WI38 (cell line): ENCODE measurements around the gene FAM98A.

Source experiments
- H3K4me3 ChIP-seq: 2 replicates; pipeline ENCODE4 v1.5.1; 2011; ENCODE audit warnings: low read depth, mild to moderate bottlenecking, control low read depth, low read length
- CTCF ChIP-seq: IDR thresholded peaks from 2 replicates; pipeline ENCODE4 v1.5.1; 2012; ENCODE audit warnings: low read depth, mild to moderate bottlenecking, control low read depth, low read length

Gene FAM98A

GRCh38 chr2:33598561-33599174 is 431 bp downstream of the FAM98A start:
- peak overlapping the region; percentile 83 for H3K4me3 ChIP-seq
- no peak for TF ChIP-seq CTCF

GRCh38 chr2:33597026-33597425 is 2.1 kb downstream of the FAM98A start:
- no peak for TF ChIP-seq CTCF
- H3K4me3 ChIP-seq = no peak overlapping the region; the same call in 1 of the 2 replicates

- no peak for TF ChIP-seq CTCF
- H3K4me3 ChIP-seq = no peak overlapping the region
These were observed 3.7 kb downstream of the FAM98A start for GRCh38 chr2:33595385-33595784.

GRCh38 chr2:33589444-33589843 is 9.7 kb downstream of the FAM98A start:
- H3K4me3 ChIP-seq = no peak overlapping the region
- no peak for TF ChIP-seq CTCF

- H3K4me3 ChIP-seq = no peak overlapping the region
- no peak for TF ChIP-seq CTCF
These were observed 10.9 kb downstream of the FAM98A start for GRCh38 chr2:33588232-33588631.

GRCh38 chr2:33586766-33587165 is 12.3 kb downstream of the FAM98A start:
- H3K4me3 ChIP-seq = no peak overlapping the region
- no peak for TF ChIP-seq CTCF

- H3K4me3 ChIP-seq = no peak overlapping the region
- peak; percentile 72 for TF ChIP-seq CTCF
These were observed 15.7 kb downstream of the FAM98A start for GRCh38 chr2:33583194-33583938.
